ENCODE measurements around the gene C1QTNF4.

The C1QTNF4 gene

DNA sequence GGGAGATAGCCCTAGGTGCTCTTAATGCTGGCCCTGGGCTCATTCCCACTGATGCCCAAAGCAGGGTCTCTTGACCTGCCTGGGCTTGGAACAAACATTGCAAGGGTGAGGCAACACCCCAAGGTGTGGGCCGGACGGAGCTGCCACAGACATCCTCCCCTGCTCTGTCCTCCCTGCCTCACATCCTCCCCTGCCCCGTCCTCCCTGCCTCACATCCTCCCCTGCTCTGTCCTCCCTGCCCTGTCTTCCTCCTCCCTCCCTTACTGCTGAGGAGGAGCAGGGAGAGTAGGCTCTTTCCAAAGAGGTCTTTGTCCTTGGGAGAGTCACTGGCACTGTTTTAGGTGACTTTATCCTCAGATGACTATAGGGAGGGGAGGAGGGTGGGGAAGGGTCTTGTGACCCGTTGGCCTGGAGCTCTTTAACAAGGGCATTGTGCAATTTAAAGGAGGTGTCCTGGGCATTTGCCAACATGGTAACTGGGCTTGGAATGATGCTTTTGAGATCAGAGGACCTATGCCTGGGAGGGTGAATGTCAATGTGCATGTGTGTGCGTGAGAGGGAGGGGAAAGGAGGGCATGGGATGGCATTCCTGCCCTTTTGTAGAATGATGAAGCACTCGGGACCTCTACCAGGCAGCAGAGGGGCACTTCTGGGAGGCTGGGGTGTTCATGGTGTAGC is 7.0 kb downstream of the C1QTNF4 start:
- no peak overlapping the region for H3K4me3 ChIP-seq (ENCODE audit: low read depth, low read length)
- TF ChIP-seq, protein P1, sequence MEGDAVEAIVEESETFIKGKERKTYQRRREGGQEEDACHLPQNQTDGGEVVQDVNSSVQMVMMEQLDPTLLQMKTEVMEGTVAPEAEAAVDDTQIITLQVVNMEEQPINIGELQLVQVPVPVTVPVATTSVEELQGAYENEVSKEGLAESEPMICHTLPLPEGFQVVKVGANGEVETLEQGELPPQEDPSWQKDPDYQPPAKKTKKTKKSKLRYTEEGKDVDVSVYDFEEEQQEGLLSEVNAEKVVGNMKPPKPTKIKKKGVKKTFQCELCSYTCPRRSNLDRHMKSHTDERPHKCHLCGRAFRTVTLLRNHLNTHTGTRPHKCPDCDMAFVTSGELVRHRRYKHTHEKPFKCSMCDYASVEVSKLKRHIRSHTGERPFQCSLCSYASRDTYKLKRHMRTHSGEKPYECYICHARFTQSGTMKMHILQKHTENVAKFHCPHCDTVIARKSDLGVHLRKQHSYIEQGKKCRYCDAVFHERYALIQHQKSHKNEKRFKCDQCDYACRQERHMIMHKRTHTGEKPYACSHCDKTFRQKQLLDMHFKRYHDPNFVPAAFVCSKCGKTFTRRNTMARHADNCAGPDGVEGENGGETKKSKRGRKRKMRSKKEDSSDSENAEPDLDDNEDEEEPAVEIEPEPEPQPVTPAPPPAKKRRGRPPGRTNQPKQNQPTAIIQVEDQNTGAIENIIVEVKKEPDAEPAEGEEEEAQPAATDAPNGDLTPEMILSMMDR (IDR thresholded peaks at IDR 0.05; ENCODE audit: low read depth, low read length): no peak

DNA sequence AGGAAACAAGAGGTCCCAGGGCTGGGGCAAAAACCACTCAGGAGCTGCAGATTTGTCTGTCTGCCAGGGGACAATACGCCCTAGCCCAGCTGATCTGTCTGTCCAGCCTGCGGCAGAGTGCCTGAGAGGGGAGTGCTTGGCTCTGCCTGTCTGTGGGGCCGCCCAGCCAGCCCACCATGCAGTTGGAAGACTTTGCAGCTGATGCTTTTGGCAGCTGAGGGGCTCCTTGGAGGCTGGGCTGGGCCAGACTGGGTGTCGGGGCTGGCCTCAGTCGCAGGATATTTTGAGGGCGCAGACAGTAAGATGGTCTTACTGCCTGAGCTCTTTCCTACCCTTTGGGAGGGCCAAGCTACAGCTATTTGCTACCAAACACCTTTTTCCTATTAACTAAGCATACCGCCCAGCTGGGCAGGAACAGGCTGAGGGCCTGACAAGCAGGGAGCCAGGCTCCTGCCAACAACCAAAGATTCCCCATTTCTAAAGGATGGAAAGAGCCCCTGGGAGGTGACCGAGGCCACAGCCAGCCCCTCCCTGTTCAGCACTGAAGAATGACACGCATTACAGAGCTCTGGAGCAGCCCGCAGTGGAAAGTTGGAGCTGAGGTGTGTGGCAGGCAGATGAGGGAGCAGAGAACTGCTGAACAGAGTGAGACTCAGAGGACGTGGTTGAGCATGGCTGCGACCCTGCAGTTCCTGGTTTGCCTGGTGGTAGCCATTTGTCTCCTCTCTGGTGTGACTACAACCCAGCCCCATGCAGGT is 7.9 kb downstream of the C1QTNF4 start, which contains the start of gene FAM180B:
TSS of gene FAM180B (plus strand) at position 581 of the 758 bp plus-strand sequence. CDS start at position 672, 91 bp downstream.
- H3K4me3 ChIP-seq (ENCODE audit: low read depth, low read length): no peak within 1 kb of the TSS
- TF ChIP-seq, protein P1 (IDR thresholded peaks at IDR 0.05; ENCODE audit: low read depth, low read length): no peak

DNA sequence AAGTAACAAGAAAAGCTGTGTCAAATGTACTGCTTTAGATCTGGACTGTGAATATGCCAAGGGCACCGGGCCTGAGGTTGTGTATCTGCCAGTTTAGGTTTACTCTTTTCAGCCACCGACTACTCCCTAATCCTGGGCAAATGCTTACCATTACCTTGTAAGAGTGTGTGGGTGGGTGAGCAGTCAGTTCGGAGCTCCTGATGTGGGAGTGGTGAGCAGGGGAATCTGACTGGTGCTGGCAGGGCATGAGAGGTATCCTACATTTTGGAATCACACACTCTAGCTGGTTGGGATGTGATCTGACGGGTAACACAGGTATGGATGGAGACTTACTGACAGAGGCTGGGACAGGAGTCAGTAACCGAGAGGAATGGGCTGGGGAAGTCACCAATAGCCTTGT is 10.4 kb downstream of the C1QTNF4 start:
- H3K4me3 ChIP-seq (ENCODE audit: low read depth, low read length): no peak overlapping the region
- TF ChIP-seq, protein P1 (IDR thresholded peaks at IDR 0.05; ENCODE audit: low read depth, low read length): no peak

DNA sequence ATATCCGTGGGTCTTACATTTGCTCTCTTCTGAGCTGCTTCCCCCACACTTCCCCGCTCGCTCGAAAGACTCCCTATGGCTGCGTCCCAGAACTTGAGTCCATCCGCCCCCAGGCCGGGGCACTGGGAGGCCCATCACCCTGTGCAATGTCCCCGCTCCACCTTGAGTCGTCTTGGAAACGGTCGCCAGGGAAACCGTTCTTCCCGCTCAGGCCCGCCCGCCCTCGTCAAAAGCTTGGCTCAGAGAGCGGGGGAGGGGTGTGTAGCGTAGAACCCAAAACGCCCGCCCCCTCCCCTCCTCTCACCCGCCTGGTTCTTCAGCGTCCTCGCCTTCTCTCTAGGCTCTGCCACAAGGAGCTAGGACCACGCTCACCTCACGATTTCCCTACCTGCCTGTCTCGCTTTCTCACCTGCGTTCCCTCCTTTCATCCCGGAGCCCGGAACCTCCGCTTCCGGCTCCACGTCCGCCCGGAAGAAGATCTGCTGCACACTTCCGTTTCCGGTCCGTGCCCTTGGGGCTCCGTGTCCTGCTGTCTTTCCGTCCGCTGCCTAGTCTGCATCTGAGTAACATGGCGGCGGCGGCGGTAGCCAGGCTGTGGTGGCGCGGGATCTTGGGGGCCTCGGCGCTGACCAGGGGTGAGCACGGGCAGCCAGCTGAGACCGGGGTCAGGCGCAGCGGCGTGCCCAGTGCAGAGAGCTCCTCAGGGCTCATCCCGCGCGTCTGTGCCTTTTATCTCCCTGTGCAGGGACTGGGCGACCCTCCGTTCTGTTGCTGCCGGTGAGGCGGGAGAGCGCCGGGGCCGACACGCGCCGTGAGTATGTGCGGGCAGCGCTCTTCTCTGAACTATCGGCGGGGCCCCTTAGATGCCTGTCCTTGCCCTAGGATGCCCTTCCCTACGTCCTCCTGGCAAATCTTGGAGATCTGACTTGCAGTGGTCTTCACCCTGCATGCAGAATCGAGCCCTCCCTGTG is 15.4 kb downstream of the C1QTNF4 start, which contains the start of the genes KBTBD4 and NDUFS3:
TSS of gene KBTBD4 (minus strand) at position 447 of the 971 bp plus-strand sequence. CDS start at position 428, 19 bp downstream.
TSS of gene NDUFS3 (plus strand) at position 551 of the 971 bp plus-strand sequence. CDS start at position 569, 18 bp downstream.
- TF ChIP-seq, protein P1 (IDR thresholded peaks at IDR 0.05; ENCODE audit: low read depth, low read length): no peak
- H3K4me3 ChIP-seq (ENCODE audit: low read depth, low read length): peak within 1 kb of the TSS; percentile 98

DNA sequence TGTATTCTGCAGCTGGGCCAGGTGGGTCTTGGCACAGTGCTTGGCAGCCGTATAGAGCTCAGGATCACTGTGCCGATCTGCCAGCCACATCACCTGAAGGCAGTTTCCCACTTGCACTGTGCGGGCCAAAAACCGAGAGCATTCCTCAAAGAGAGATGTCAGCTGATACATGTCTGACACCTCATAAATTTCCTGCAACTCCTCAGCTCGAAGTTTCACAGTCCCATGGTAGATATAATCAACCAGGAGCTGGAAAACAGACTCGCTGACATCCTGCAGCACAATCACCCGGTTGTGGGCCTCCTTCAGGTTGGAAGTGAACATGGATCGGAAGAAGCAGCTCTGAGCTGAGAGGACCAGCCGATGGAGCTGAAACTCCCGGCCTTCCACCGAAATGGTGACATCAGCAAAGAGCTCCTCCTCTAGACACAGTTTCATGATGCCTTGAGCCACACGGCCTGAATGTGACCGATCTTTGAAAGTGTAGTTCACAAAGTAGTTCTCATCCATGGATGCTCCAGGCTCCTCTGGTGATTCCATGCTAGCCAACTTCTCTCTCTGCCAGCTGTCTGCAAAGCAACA is 16.7 kb downstream of the C1QTNF4 start:
- TF ChIP-seq, protein P1 (IDR thresholded peaks at IDR 0.05; ENCODE audit: low read depth, low read length): no peak
- peak overlapping the region; percentile 98 for H3K4me3 ChIP-seq (ENCODE audit: low read depth, low read length)

DNA sequence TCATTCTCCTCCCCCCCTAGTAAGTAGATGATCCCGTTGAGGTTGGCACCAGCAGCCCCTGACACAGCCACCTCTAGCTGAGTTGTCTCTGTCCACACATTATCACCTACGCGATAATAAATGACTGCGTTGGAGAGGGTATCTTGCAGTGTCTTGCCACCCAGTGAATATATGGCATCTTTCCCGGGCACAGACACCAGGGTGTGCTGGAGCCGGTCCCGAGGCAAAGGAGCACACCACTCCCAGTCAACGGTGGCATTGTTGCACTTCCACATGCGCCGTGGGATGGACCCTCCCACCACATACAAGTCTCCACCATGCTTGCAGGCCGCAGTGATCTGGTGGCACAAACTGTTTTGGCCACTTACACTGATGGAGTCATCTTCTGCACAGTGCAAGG is 20.9 kb downstream of the C1QTNF4 start:
- TF ChIP-seq, protein P1 (IDR thresholded peaks at IDR 0.05; ENCODE audit: low read depth, low read length): no peak
- no peak overlapping the region for H3K4me3 ChIP-seq (ENCODE audit: low read depth, low read length)

Measured in WI38 (cell line).